ENCODE data around the gene FAM162B. TPM values are rescaled to one million over a fixed set of nuclear protein-coding genes. Genes with fewer than 3 reads are reported as not detected.

Gene FAM162B
- 1 to 10 TPM; 1.5 to 5.9 TPM for total RNA-seq

GRCh38 chr6:116764961-116765841 is at the start of gene FAM162B:
FAM162B (minus strand) TSS chr6:116765719; CDS start chr6:116765576, 143 bp downstream.
- Histone ChIP-seq H3K4me3 (peak within 1 kb of the TSS; percentile 34 to 39), H3K9me3 (no peaks in the 10 kb centered on the region), H3K27ac (peak within 1 kb of the TSS; percentile 23 to 32), H3K27me3 (replicated peaks; ENCODE audit: insufficient read depth) (no peaks in the 10 kb centered on the region), H3K4me1 (replicated peaks) (no peaks in the 10 kb centered on the region), H3K36me3 (no peaks in the 10 kb centered on the region)
- intact Hi-C loops (cut with DNase I), result no loop called here
- no peak for DNase-seq (ENCODE audit: low spot score)
- under 1% methylated on average over 62 of the region's 89 CpGs for WGBS
- TF ChIP-seq POLR2A (IDR thresholded peaks at IDR 0.05) (no peak), POLR2AphosphoS5 (IDR thresholded peaks at IDR 0.05) (no peak), CTCF (IDR thresholded peaks at IDR 0.05) (no peak)

GRCh38 chr6:116812051-116812650 is 46.6 kb upstream of the FAM162B start:
- no peaks in the 10 kb centered on the region for H3K36me3 ChIP-seq
- no peaks in the 10 kb centered on the region for H3K4me1 ChIP-seq (replicated peaks)
- no peak for DNase-seq (ENCODE audit: low spot score)
- H3K27me3 ChIP-seq (replicated peaks; ENCODE audit: insufficient read depth), result no peaks in the 10 kb centered on the region
- no peaks in the 10 kb centered on the region for H3K9me3 ChIP-seq
- H3K4me3 ChIP-seq, result no peak overlapping the region
- intact Hi-C loops (cut with DNase I), result no loop called here
- TF ChIP-seq CTCF (IDR thresholded peaks at IDR 0.05), result no peak
- H3K27ac ChIP-seq, result no peak overlapping the region
- 85% methylated on average over 2 of the region's 2 CpGs for WGBS

GRCh38 chr6:116801971-116802370 is 36.5 kb upstream of the FAM162B start:
- H3K4me3 ChIP-seq, result no peak overlapping the region

GRCh38 chr6:116799945-116800344 is 34.4 kb upstream of the FAM162B start:
- H3K4me1 ChIP-seq (replicated peaks), result no peaks in the 10 kb centered on the region
- H3K9me3 ChIP-seq, result no peaks in the 10 kb centered on the region
- no peak overlapping the region for H3K4me3 ChIP-seq
- H3K27ac ChIP-seq, result no peak overlapping the region
- DNase-seq (ENCODE audit: low spot score), result no peak
- H3K27me3 ChIP-seq (replicated peaks; ENCODE audit: insufficient read depth), result no peaks in the 10 kb centered on the region
- intact Hi-C loops (cut with DNase I), result no loop called here
- TF ChIP-seq POLR2AphosphoS5 (IDR thresholded peaks at IDR 0.05) (no peak), CTCF (IDR thresholded peaks at IDR 0.05) (no peak), POLR2A (IDR thresholded peaks at IDR 0.05) (no peak)
- H3K36me3 ChIP-seq, result no peaks in the 10 kb centered on the region

More at GRCh38 chr6:116801971-116802370, 36.5 kb upstream of the FAM162B start:
- Histone ChIP-seq H3K9me3 (no peaks in the 10 kb centered on the region), H3K27ac (no peak overlapping the region), H3K36me3 (no peaks in the 10 kb centered on the region), H3K27me3 (replicated peaks; ENCODE audit: insufficient read depth) (no peaks in the 10 kb centered on the region), H3K4me1 (replicated peaks) (no peaks in the 10 kb centered on the region)
- intact Hi-C loops (cut with DNase I), result no loop called here
- TF ChIP-seq POLR2AphosphoS5 (IDR thresholded peaks at IDR 0.05) (no peak), POLR2A (IDR thresholded peaks at IDR 0.05) (no peak), CTCF (IDR thresholded peaks at IDR 0.05) (no peak)
- DNase-seq (ENCODE audit: low spot score), result no peak

- WGBS, result 52% methylated on average over 2 of the region's 2 CpGs
These were observed 32.1 kb upstream of the FAM162B start for GRCh38 chr6:116797585-116797984.

More at GRCh38 chr6:116797585-116797984, 32.1 kb upstream of the FAM162B start:
- no peaks in the 10 kb centered on the region for H3K27me3 ChIP-seq (replicated peaks; ENCODE audit: insufficient read depth)
- DNase-seq (ENCODE audit: low spot score), result no peak
- H3K4me3 ChIP-seq, result no peak overlapping the region
- intact Hi-C loops (cut with DNase I), result no loop called here
- H3K36me3 ChIP-seq, result no peaks in the 10 kb centered on the region
- H3K27ac ChIP-seq, result no peak overlapping the region
- no peaks in the 10 kb centered on the region for H3K4me1 ChIP-seq (replicated peaks)
- no peak for TF ChIP-seq POLR2A (IDR thresholded peaks at IDR 0.05)
- TF ChIP-seq POLR2AphosphoS5 (IDR thresholded peaks at IDR 0.05), result no peak
- no peak for TF ChIP-seq CTCF (IDR thresholded peaks at IDR 0.05)
- H3K9me3 ChIP-seq, result no peaks in the 10 kb centered on the region

Measured in prostate gland (tissue), 2 donors.